Effector memory CD4-positive, alpha-beta T cell (primary cell): ENCODE results near the gene TTLL8.

Experiments used
- DNase-seq, 3 donors: peaks; one replicate each; pipeline ENCODE4 v3.0.0-alpha.2; 2020
- H3K27ac ChIP-seq: 2 replicates; pipeline ENCODE4 v1.7.0; 2013; ENCODE audit warnings: mild to moderate bottlenecking, low read length, moderate library complexity; ENCODE audit not compliant: insufficient read depth, poor library complexity, severe bottlenecking
- H3K27me3 ChIP-seq: replicated peaks from 2 replicates; pipeline ENCODE4 v1.7.0; 2013; ENCODE audit warnings: mild to moderate bottlenecking, low read length; ENCODE audit not compliant: insufficient read depth, control insufficient read depth, poor library complexity, severe bottlenecking
- H3K36me3 ChIP-seq: 2 replicates; pipeline ENCODE4 v1.7.0; 2013; ENCODE audit warnings: mild to moderate bottlenecking, low read length, moderate library complexity; ENCODE audit not compliant: control insufficient read depth, insufficient read depth
- H3K4me1 ChIP-seq: 2 replicates; pipeline ENCODE4 v1.7.0; 2013; ENCODE audit warnings: low read length, mild to moderate bottlenecking; ENCODE audit not compliant: control insufficient read depth, insufficient read depth, poor library complexity, severe bottlenecking
- H3K4me3 ChIP-seq: 2 replicates; pipeline ENCODE4 v1.7.0; 2013; ENCODE audit warnings: low read length, low read depth, mild to moderate bottlenecking; ENCODE audit not compliant: insufficient read depth, poor library complexity, severe bottlenecking
- H3K9me3 ChIP-seq: 2 replicates; pipeline ENCODE4 v1.7.0; 2013; ENCODE audit warnings: mild to moderate bottlenecking, low read length, moderate library complexity; ENCODE audit not compliant: control insufficient read depth

The TTLL8 gene

DNA sequence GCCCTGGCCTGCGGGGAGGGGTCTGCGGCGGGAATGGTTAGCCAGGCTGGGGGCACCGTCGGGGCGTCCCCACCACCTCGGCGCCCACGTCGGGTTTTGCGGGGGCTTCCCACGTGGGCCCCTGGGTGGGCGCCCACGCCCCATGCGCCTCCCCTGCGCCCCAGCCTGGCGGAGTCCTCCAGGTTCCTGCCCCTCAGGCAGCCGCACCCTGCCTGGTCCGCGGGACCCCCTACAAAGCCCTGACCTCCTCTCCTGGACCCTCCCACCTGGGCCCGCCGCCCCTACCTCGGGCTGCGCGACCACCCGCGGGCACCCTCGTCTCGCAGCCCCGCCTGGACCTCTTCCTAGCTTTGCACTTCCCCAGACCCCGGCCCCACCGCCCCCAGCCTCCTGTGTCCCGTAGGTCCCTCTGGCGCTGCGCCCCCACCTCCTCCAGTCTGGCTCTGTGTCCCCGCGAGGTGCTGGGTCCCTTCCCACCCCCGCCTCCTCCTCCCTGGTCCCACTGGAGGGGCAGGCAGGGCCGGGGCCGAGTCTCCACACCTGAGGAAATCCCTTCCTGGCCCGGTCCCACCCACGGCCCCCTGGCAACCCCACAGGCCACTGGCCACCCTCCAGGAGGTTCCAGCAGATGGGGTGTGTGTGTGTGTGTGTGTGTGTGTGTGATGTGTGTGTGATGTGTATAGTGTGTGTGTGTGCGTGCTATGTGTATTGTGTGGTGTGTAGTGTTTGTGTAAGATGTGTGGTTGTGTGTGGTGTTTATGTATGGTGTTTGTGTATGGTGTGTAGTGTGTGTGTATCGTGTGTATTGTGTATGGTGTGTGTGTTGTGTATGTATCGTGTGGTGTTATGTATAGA, 85.7 kb downstream of the TTLL8 start:
- H3K36me3 ChIP-seq, result no peaks in the 10 kb centered on the region
- no peak for DNase-seq
- H3K4me1 ChIP-seq, result peaks cover 34% of the 10 kb centered on the region
- H3K4me3 ChIP-seq, result no peak overlapping the region
- H3K27ac ChIP-seq, result no peak overlapping the region
- H3K9me3 ChIP-seq, result no peaks in the 10 kb centered on the region
- no peaks in the 10 kb centered on the region for H3K27me3 ChIP-seq

DNA sequence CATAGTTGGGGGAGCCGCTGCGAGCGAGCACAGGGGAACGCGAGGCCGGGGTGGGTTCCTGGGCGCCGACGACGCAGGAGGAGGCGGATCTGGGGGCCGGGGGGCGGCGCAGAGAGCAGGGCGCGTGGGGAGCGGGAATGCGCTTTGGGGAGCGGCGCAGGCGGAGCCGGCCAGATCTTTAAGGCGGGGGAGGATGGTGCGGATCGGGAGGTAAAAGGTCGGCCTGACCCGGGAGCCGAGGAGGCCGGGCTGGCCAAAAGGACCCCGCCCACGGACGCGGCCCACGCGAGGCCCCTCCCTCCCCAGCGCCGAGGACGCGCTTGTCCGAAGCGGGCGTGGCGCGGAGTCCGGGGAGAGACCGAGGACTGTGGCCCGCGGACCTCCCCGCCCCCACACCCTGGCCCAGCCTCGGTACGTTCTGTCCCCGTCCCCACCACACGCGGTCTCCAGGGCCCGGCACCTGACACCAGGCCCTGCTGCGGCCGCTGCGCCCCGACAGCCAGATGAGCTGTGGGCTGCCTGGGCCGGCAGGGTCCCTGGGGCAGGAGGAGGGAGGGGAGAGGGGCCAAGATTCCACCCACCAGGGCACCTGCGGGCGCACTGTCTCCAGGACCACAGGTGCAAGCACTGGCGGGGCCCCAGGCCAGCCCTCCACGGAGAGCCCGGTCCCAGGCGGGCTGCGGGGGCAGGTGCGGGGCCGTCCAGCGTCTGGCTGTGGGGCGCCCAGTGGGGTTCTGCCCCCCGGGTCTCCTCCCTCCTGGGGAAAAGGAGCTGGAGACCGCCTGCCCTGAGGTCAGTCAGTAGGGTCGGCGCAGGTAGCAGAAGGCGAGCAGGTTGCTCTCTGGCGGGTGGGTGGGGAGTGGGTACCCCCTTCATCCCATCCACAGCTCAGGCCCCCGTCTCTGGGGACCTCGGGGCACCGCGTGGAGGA, 86.6 kb downstream of the TTLL8 start:
- DNase-seq, result no peak
- Histone ChIP-seq H3K36me3 (no peaks in the 10 kb centered on the region), H3K27me3 (no peaks in the 10 kb centered on the region), H3K27ac (peak overlapping the region; percentile 56), H3K9me3 (no peaks in the 10 kb centered on the region), H3K4me3 (peak overlapping the region; percentile 55), H3K4me1 (peaks cover 31% of the 10 kb centered on the region)

- peak; percentile 92 to 94 (median 93) for DNase-seq
- H3K27ac ChIP-seq, result peak overlapping the region; percentile 56
- H3K36me3 ChIP-seq, result no peaks in the 10 kb centered on the region
- H3K4me3 ChIP-seq, result peak overlapping the region; percentile 55
- H3K9me3 ChIP-seq, result no peaks in the 10 kb centered on the region
- no peaks in the 10 kb centered on the region for H3K27me3 ChIP-seq
- H3K4me1 ChIP-seq, result peaks cover 23% of the 10 kb centered on the region
Measured at GRCh38 chr22:49970528-49971231, 87.4 kb downstream of the TTLL8 start.

DNA sequence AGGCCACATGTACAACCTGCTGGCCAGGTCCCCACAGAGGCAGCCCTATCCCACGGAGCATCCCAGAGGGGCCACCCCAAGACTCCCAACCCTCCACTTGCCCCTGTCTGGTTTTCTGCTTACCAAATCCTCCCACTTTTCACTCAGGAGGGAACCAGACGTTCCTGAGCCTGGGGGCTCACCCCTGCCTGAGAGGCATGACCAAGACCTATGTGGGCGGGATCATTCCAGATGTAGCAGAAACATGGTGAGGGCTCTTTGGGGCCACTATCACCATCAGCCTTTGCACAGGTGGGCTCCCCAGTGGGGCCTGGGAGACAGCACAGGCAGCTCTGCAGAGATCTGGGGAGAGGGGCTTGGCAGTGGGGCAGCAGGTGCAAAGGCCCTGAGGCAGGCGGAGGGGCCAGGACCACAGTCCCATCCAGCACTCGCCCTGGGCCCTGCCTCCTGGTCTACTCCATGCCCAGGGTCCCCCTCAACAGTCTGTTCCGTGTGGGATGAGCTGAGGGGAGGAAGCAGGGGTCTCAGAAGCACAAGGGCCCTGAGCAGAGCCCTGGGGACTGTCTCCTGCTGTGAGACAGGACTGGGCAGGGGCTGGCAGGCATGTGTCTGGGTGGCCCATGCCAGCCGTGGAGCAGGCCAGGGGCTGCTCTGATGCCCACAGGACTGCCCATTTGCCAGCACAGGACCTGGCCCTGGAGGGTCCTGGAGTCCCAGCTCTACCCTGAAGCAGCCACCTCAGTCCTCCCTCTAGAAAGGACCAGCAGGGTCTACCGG, 88.2 kb downstream of the TTLL8 start:
- Histone ChIP-seq H3K36me3 (no peaks in the 10 kb centered on the region), H3K27ac (peak overlapping the region; percentile 56), H3K4me1 (peaks cover 21% of the 10 kb centered on the region), H3K27me3 (no peaks in the 10 kb centered on the region), H3K9me3 (no peaks in the 10 kb centered on the region), H3K4me3 (no peak overlapping the region)
- DNase-seq, result no peak

GRCh38 chr22:49968831-49969661, 89.1 kb downstream of the TTLL8 start:
- no peak overlapping the region for H3K27ac ChIP-seq
- H3K36me3 ChIP-seq, result no peaks in the 10 kb centered on the region
- H3K9me3 ChIP-seq, result no peaks in the 10 kb centered on the region
- no peak for DNase-seq
- H3K27me3 ChIP-seq, result no peaks in the 10 kb centered on the region
- H3K4me1 ChIP-seq, result peaks cover 28% of the 10 kb centered on the region
- no peak overlapping the region for H3K4me3 ChIP-seq
